ENCODE measurements around the gene STX1A.
"Not testable (repeated sequence)": the region's sequence is repeated elsewhere in the genome, so short reads cannot be mapped to it uniquely, and the experiment has no call there.

STX1A gene

GRCh38 chr7:73655309-73655708 lies 64.2 kb downstream of the STX1A start:
- DNase-seq (ENCODE audit: extremely low read depth in 1 of 2, low read depth in 1 of 2) = not testable (repeated sequence)

GRCh38 chr7:73652541-73652949 lies 66.9 kb downstream of the STX1A start:
- no peak for DNase-seq (ENCODE audit: extremely low read depth in 1 of 2, low read depth in 1 of 2)

- no peak for DNase-seq (ENCODE audit: extremely low read depth in 1 of 2, low read depth in 1 of 2)
Observed at GRCh38 chr7:73650524-73650923, 68.9 kb downstream of the STX1A start.

GRCh38 chr7:73649576-73649975 lies 69.9 kb downstream of the STX1A start:
- DNase-seq (ENCODE audit: extremely low read depth in 1 of 2, low read depth in 1 of 2) = no peak

All from activated CD8-positive, alpha-beta memory T cell treated with anti-CD3 and anti-CD28 coated beads for 1 hour (primary cell).